ENCODE measurements around the gene SHLD1.
A peak's percentile ranks its signal among the peaks of the same experiment; 100 is the strongest.
"Not testable (repeated sequence)": the region's sequence is repeated elsewhere in the genome, so short reads cannot be mapped to it uniquely, and the experiment has no call there.

SHLD1 gene

GRCh38 chr20:5734602-5735001 is 15.6 kb upstream of the SHLD1 start:
- POLR2A ChIA-PET: interaction anchor here (0.6 kb wide), 1 partner anchor 58 kb away, joined by 6 read pairs; no protein-coding TSS in a partner anchor
- 100% methylated on average over 1 of the region's 1 CpG for WGBS (ENCODE audit: insufficient coverage)
- no peaks in the 10 kb centered on the region for H3K9me3 ChIP-seq (ENCODE audit: control extremely low read depth in 1 of 5, control insufficient read depth in 4 of 5, insufficient read depth in 2 of 5, low read depth in 1 of 5, low read length in 4 of 5)
- peak in 1 of 3 donors; percentile 12 for DNase-seq
- no peak overlapping the region for H3K4me3 ChIP-seq (ENCODE audit: control insufficient read depth in 1 of 7, extremely low read depth in 1 of 7, insufficient read depth in 4 of 7, low read depth in 2 of 7, low read length in 6 of 7)
- no peak overlapping the region for H3K27ac ChIP-seq (ENCODE audit: insufficient read depth in 1 of 2, low read depth in 1 of 2, low read length in 2 of 2, poor library complexity in 1 of 2, severe bottlenecking in 2 of 2)
- CTCF ChIA-PET: no interaction called here
- peaks cover 0 to 2% (median 0%) of the 10 kb centered on the region in 5 experiments for H3K27me3 ChIP-seq (replicated peaks in 2 of 5; ENCODE audit: control insufficient read depth in 4 of 5, insufficient read depth in 5 of 5, low read length in 4 of 5)
- no peaks in the 10 kb centered on the region for H3K36me3 ChIP-seq (ENCODE audit: control insufficient read depth in 4 of 4, insufficient read depth in 4 of 4, low read length in 3 of 4)
- peaks cover 0 to 2% (median 0%) of the 10 kb centered on the region in 4 experiments for H3K4me1 ChIP-seq (ENCODE audit: control extremely low read depth in 1 of 4, control insufficient read depth in 4 of 4, insufficient read depth in 4 of 4, low read length in 3 of 4)

- DNase-seq: no peak
- Histone ChIP-seq H3K4me3 (ENCODE audit: control insufficient read depth in 1 of 7, extremely low read depth in 1 of 7, insufficient read depth in 4 of 7, low read depth in 2 of 7, low read length in 6 of 7) (no peak overlapping the region), H3K27me3 (replicated peaks in 2 of 5; ENCODE audit: control insufficient read depth in 4 of 5, insufficient read depth in 5 of 5, low read length in 4 of 5) (peaks cover 0 to 2% (median 0%) of the 10 kb centered on the region in 5 experiments), H3K27ac (ENCODE audit: insufficient read depth in 1 of 2, low read depth in 1 of 2, low read length in 2 of 2, poor library complexity in 1 of 2, severe bottlenecking in 2 of 2) (no peak overlapping the region), H3K4me1 (ENCODE audit: control extremely low read depth in 1 of 4, control insufficient read depth in 4 of 4, insufficient read depth in 4 of 4, low read length in 3 of 4) (peaks cover 0 to 2% (median 0%) of the 10 kb centered on the region in 4 experiments), H3K9me3 (ENCODE audit: control extremely low read depth in 1 of 5, control insufficient read depth in 4 of 5, insufficient read depth in 2 of 5, low read depth in 1 of 5, low read length in 4 of 5) (no peaks in the 10 kb centered on the region), H3K36me3 (ENCODE audit: control insufficient read depth in 4 of 4, insufficient read depth in 4 of 4, low read length in 3 of 4) (no peaks in the 10 kb centered on the region)
- POLR2A ChIA-PET: interaction anchor here (0.6 kb wide), 1 partner anchor 109 kb away, joined by 3 read pairs; no protein-coding TSS in a partner anchor
- 78% methylated on average over 2 of the region's 3 CpGs for WGBS (ENCODE audit: insufficient coverage)
- CTCF ChIA-PET: no interaction called here
These were observed 14.2 kb upstream of the SHLD1 start for GRCh38 chr20:5735845-5736510.

GRCh38 chr20:5737619-5737953 is 12.6 kb upstream of the SHLD1 start:
- no peak overlapping the region for H3K4me3 ChIP-seq (ENCODE audit: control insufficient read depth in 1 of 7, extremely low read depth in 1 of 7, insufficient read depth in 4 of 7, low read depth in 2 of 7, low read length in 6 of 7)
- POLR2A ChIA-PET: no interaction called here
- H3K4me1 ChIP-seq (ENCODE audit: control extremely low read depth in 1 of 4, control insufficient read depth in 4 of 4, insufficient read depth in 4 of 4, low read length in 3 of 4): peaks cover 0 to 2% (median 0%) of the 10 kb centered on the region in 4 experiments
- no peaks in the 10 kb centered on the region for H3K9me3 ChIP-seq (ENCODE audit: control extremely low read depth in 1 of 5, control insufficient read depth in 4 of 5, insufficient read depth in 2 of 5, low read depth in 1 of 5, low read length in 4 of 5)
- no peak for DNase-seq
- no peak overlapping the region for H3K27ac ChIP-seq (ENCODE audit: insufficient read depth in 1 of 2, low read depth in 1 of 2, low read length in 2 of 2, poor library complexity in 1 of 2, severe bottlenecking in 2 of 2)
- peaks cover 0 to 2% (median 0%) of the 10 kb centered on the region in 5 experiments for H3K27me3 ChIP-seq (replicated peaks in 2 of 5; ENCODE audit: control insufficient read depth in 4 of 5, insufficient read depth in 5 of 5, low read length in 4 of 5)
- no peaks in the 10 kb centered on the region for H3K36me3 ChIP-seq (ENCODE audit: control insufficient read depth in 4 of 4, insufficient read depth in 4 of 4, low read length in 3 of 4)
- WGBS (ENCODE audit: insufficient coverage): 90% methylated on average over 2 of the region's 3 CpGs
- CTCF ChIA-PET: interaction anchor here (1.0 to 1.1 kb wide), 2 partner anchors 12 to 172 kb away, joined by 3 read pairs; no protein-coding TSS in a partner anchor

GRCh38 chr20:5737966-5738365 is 12.2 kb upstream of the SHLD1 start:
- ChIA-PET POLR2A (no interaction called here), CTCF (interaction anchor here (1.0 to 1.1 kb wide), 2 partner anchors 13 to 173 kb away, joined by 3 read pairs; no protein-coding TSS in a partner anchor)
- WGBS (ENCODE audit: insufficient coverage): 100% methylated on average over 2 of the region's 3 CpGs
- Histone ChIP-seq H3K4me1 (ENCODE audit: control extremely low read depth in 1 of 4, control insufficient read depth in 4 of 4, insufficient read depth in 4 of 4, low read length in 3 of 4) (peaks cover 0 to 2% (median 0%) of the 10 kb centered on the region in 4 experiments), H3K9me3 (ENCODE audit: control extremely low read depth in 1 of 5, control insufficient read depth in 4 of 5, insufficient read depth in 2 of 5, low read depth in 1 of 5, low read length in 4 of 5) (no peaks in the 10 kb centered on the region), H3K27me3 (replicated peaks in 2 of 5; ENCODE audit: control insufficient read depth in 4 of 5, insufficient read depth in 5 of 5, low read length in 4 of 5) (peaks cover 0 to under 1% (median 0%) of the 10 kb centered on the region in 5 experiments), H3K4me3 (ENCODE audit: control insufficient read depth in 1 of 7, extremely low read depth in 1 of 7, insufficient read depth in 4 of 7, low read depth in 2 of 7, low read length in 6 of 7) (no peak overlapping the region), H3K36me3 (ENCODE audit: control insufficient read depth in 4 of 4, insufficient read depth in 4 of 4, low read length in 3 of 4) (no peaks in the 10 kb centered on the region), H3K27ac (ENCODE audit: insufficient read depth in 1 of 2, low read depth in 1 of 2, low read length in 2 of 2, poor library complexity in 1 of 2, severe bottlenecking in 2 of 2) (no peak overlapping the region)
- DNase-seq: no peak

GRCh38 chr20:5740643-5741042 is 9.6 kb upstream of the SHLD1 start:
- H3K36me3 ChIP-seq (ENCODE audit: control insufficient read depth in 4 of 4, insufficient read depth in 4 of 4, low read length in 3 of 4); H3K4me3 ChIP-seq (ENCODE audit: control insufficient read depth in 1 of 7, extremely low read depth in 1 of 7, insufficient read depth in 4 of 7, low read depth in 2 of 7, low read length in 6 of 7); H3K9me3 ChIP-seq (ENCODE audit: control extremely low read depth in 1 of 5, control insufficient read depth in 4 of 5, insufficient read depth in 2 of 5, low read depth in 1 of 5, low read length in 4 of 5); DNase-seq; H3K27ac ChIP-seq (ENCODE audit: insufficient read depth in 1 of 2, low read depth in 1 of 2, low read length in 2 of 2, poor library complexity in 1 of 2, severe bottlenecking in 2 of 2); H3K27me3 ChIP-seq (replicated peaks in 2 of 5; ENCODE audit: control insufficient read depth in 4 of 5, insufficient read depth in 5 of 5, low read length in 4 of 5); H3K4me1 ChIP-seq (ENCODE audit: control extremely low read depth in 1 of 4, control insufficient read depth in 4 of 4, insufficient read depth in 4 of 4, low read length in 3 of 4); POLR2A ChIA-PET: not testable (repeated sequence)
- CTCF ChIA-PET: interaction anchor here (1.0 kb wide), 1 partner anchor 9 kb away, joined by 4 read pairs; the partner anchor contains the start of gene SHLD1
- WGBS (ENCODE audit: insufficient coverage): 96% methylated on average over 4 of the region's 5 CpGs

- 80% methylated on average over 1 of the region's 2 CpGs for WGBS (ENCODE audit: insufficient coverage)
- POLR2A ChIA-PET: no interaction called here
These were observed 9.1 kb upstream of the SHLD1 start for GRCh38 chr20:5741089-5741488.

GRCh38 chr20:5742041-5742440 is 8.2 kb upstream of the SHLD1 start:
- no peaks in the 10 kb centered on the region for H3K36me3 ChIP-seq (ENCODE audit: control insufficient read depth in 4 of 4, insufficient read depth in 4 of 4, low read length in 3 of 4)
- ChIA-PET CTCF (interaction anchor here (0.8 kb wide), 1 partner anchor 98 kb away, joined by 3 read pairs; no protein-coding TSS in a partner anchor), POLR2A (no interaction called here)
- DNase-seq: no peak
- H3K27ac ChIP-seq (ENCODE audit: insufficient read depth in 1 of 2, low read depth in 1 of 2, low read length in 2 of 2, poor library complexity in 1 of 2, severe bottlenecking in 2 of 2): no peak overlapping the region
- H3K9me3 ChIP-seq (ENCODE audit: control extremely low read depth in 1 of 5, control insufficient read depth in 4 of 5, insufficient read depth in 2 of 5, low read depth in 1 of 5, low read length in 4 of 5): no peaks in the 10 kb centered on the region
- H3K4me3 ChIP-seq (ENCODE audit: control insufficient read depth in 1 of 7, extremely low read depth in 1 of 7, insufficient read depth in 4 of 7, low read depth in 2 of 7, low read length in 6 of 7): no peak overlapping the region
- 100% methylated on average over 2 of the region's 2 CpGs for WGBS (ENCODE audit: insufficient coverage)
- H3K27me3 ChIP-seq (replicated peaks in 2 of 5; ENCODE audit: control insufficient read depth in 4 of 5, insufficient read depth in 5 of 5, low read length in 4 of 5): no peaks in the 10 kb centered on the region
- peaks cover 0 to 2% (median 0%) of the 10 kb centered on the region in 4 experiments for H3K4me1 ChIP-seq (ENCODE audit: control extremely low read depth in 1 of 4, control insufficient read depth in 4 of 4, insufficient read depth in 4 of 4, low read length in 3 of 4)

More at GRCh38 chr20:5741089-5741488, 9.1 kb upstream of the SHLD1 start:
- Histone ChIP-seq H3K27me3 (replicated peaks in 2 of 5; ENCODE audit: control insufficient read depth in 4 of 5, insufficient read depth in 5 of 5, low read length in 4 of 5) (no peaks in the 10 kb centered on the region), H3K4me3 (ENCODE audit: control insufficient read depth in 1 of 7, extremely low read depth in 1 of 7, insufficient read depth in 4 of 7, low read depth in 2 of 7, low read length in 6 of 7) (no peak overlapping the region), H3K9me3 (ENCODE audit: control extremely low read depth in 1 of 5, control insufficient read depth in 4 of 5, insufficient read depth in 2 of 5, low read depth in 1 of 5, low read length in 4 of 5) (no peaks in the 10 kb centered on the region), H3K27ac (ENCODE audit: insufficient read depth in 1 of 2, low read depth in 1 of 2, low read length in 2 of 2, poor library complexity in 1 of 2, severe bottlenecking in 2 of 2) (no peak overlapping the region), H3K4me1 (ENCODE audit: control extremely low read depth in 1 of 4, control insufficient read depth in 4 of 4, insufficient read depth in 4 of 4, low read length in 3 of 4) (peaks cover 0 to 2% (median 0%) of the 10 kb centered on the region in 4 experiments), H3K36me3 (ENCODE audit: control insufficient read depth in 4 of 4, insufficient read depth in 4 of 4, low read length in 3 of 4) (no peaks in the 10 kb centered on the region)
- CTCF ChIA-PET: interaction anchor here (0.8 to 1.0 kb wide), 2 partner anchors 9 to 97 kb away, joined by 3 to 4 read pairs; partner anchors contain the start of gene SHLD1
- peak in 2 of 3 donors; percentile 7 to 11 for DNase-seq
